Smooth muscle cell (in vitro differentiated cells): ENCODE measurements around the gene APOL1. TPM values are rescaled to one million over a fixed set of nuclear protein-coding genes. Genes with fewer than 3 reads are reported as not detected.
"Not testable (repeated sequence)": the region's sequence is repeated elsewhere in the genome, so short reads cannot be mapped to it uniquely, and the experiment has no call there.

Experiments
- DNase-seq: peaks from one replicate; lab custom pipeline; 2025; ENCODE audit not compliant: unreplicated experiment; lab: John Stamatoyannopoulos, UW
- H2AFZ ChIP-seq: fragments of 200-600 bp; sonication (generic); 2 replicates; pipeline ENCODE4 v1.6.0; 2016; ENCODE audit warnings: antibody characterized with exemption, low read depth, mild to moderate bottlenecking
- H3F3A ChIP-seq: fragments of 200-600 bp; sonication (generic); 2 replicates; pipeline ENCODE4 v1.6.0; 2017; ENCODE audit warnings: antibody characterized with exemption, low read depth
- H3K27ac ChIP-seq: fragments of 200-600 bp; sonication (generic); 2 replicates; pipeline ENCODE4 v1.5.1; 2016; ENCODE audit warnings: low read depth, mild to moderate bottlenecking
- H3K27me3 ChIP-seq: fragments of 200-600 bp; sonication (generic); 2 replicates; pipeline ENCODE4 v1.6.1; 2016; ENCODE audit warnings: low read depth, mild to moderate bottlenecking
- H3K36me3 ChIP-seq: fragments of 200-600 bp; sonication (generic); 2 replicates; pipeline ENCODE4 v1.5.1; 2016; ENCODE audit warnings: low read depth
- H3K4me1 ChIP-seq: fragments of 200-600 bp; sonication (generic); 2 replicates; pipeline ENCODE4 v1.5.1; 2016; ENCODE audit warnings: low read depth
- H3K4me2 ChIP-seq: fragments of 200-600 bp; sonication (generic); 2 replicates; pipeline ENCODE4 v1.6.0; 2016; ENCODE audit warnings: mild to moderate bottlenecking
- H3K4me3 ChIP-seq: fragments of 200-600 bp; sonication (generic); 2 replicates; pipeline ENCODE4 v1.5.1; 2016; ENCODE audit warnings: mild to moderate bottlenecking
- H3K79me2 ChIP-seq: fragments of 200-600 bp; sonication (generic); 2 replicates; pipeline ENCODE4 v1.6.0; 2016; ENCODE audit warnings: low read depth, mild to moderate bottlenecking
- H3K9ac ChIP-seq: fragments of 200-600 bp; sonication (generic); 2 replicates; pipeline ENCODE4 v1.6.0; 2016; ENCODE audit warnings: low read depth
- H3K9me3 ChIP-seq: fragments of 200-600 bp; sonication (generic); replicated peaks from 2 replicates; pipeline ENCODE4 v1.5.1; 2016; ENCODE audit warnings: low read depth
- H4K20me1 ChIP-seq: fragments of 200-600 bp; sonication (generic); 2 replicates; pipeline ENCODE4 v1.6.0; 2016; ENCODE audit warnings: low read depth
- WGBS: methylation state at CpG from one replicate; pipeline ENCODE4 v1.1.7; 2016; ENCODE audit warnings: low lambda C conversion rate; 5-methylcytosine and 5-hydroxymethylcytosine counted together
- polyA plus RNA-seq: library from polyadenylated mRNA; unstranded; fragments of >200 nt; fragmentation: Nextera tagmentation; extraction: Ambion mirVana; gene quantifications from 2 replicates; pipeline ENCODE4 v1.2.1, GENCODE V29; 2016
- total RNA-seq: library from RNA; depleted of rRNA; stranded (reverse); fragments of >200 nt; gene quantifications from 2 replicates; pipeline ENCODE4 v1.2.3, GENCODE V29; 2014
- TF ChIP-seq, protein P1 (sequence below): fragments of 200-600 bp; sonication (generic); IDR thresholded peaks from 2 replicates; pipeline ENCODE4 v1.5.1; 2017; ENCODE audit warnings: borderline replicate concordance, mild to moderate bottlenecking, antibody characterized with exemption; ENCODE audit not compliant: insufficient read depth, poor library complexity, severe bottlenecking

Gene APOL1
- total and polyA plus RNA-seq, 2 experiments from 2014 or later = 0.62 TPM; not detected in 1

DNA sequence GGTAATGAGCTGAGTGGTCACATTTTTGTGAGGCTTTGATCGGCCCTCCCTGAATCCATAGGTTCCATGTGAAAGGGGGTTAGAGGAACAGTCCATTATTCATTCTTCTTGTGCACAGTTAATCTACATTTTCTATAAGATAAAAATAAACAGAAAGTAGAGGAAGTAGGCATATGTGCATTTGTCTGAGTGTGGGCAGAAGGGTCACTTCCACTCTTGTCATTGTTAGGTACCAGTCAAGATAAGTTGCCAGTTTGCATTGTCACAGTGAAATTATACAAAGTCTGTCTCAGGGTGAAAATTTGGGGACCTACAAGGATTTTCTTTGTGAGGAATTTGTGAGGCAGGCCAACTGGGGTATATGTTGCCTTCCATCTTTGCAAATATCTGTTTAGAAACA lies 46.7 kb upstream of the APOL1 start:
- 95% methylated on average over 1 of the region's 1 CpG for WGBS
- TF ChIP-seq, protein P1, sequence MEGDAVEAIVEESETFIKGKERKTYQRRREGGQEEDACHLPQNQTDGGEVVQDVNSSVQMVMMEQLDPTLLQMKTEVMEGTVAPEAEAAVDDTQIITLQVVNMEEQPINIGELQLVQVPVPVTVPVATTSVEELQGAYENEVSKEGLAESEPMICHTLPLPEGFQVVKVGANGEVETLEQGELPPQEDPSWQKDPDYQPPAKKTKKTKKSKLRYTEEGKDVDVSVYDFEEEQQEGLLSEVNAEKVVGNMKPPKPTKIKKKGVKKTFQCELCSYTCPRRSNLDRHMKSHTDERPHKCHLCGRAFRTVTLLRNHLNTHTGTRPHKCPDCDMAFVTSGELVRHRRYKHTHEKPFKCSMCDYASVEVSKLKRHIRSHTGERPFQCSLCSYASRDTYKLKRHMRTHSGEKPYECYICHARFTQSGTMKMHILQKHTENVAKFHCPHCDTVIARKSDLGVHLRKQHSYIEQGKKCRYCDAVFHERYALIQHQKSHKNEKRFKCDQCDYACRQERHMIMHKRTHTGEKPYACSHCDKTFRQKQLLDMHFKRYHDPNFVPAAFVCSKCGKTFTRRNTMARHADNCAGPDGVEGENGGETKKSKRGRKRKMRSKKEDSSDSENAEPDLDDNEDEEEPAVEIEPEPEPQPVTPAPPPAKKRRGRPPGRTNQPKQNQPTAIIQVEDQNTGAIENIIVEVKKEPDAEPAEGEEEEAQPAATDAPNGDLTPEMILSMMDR = no peak
- Histone ChIP-seq H3K4me1 (peaks cover 4% of the 10 kb centered on the region), H3K9ac (no peak overlapping the region), H4K20me1 (no peaks in the 10 kb centered on the region), H3K36me3 (no peaks in the 10 kb centered on the region), H3K79me2 (no peaks in the 10 kb centered on the region), H3K27ac (no peak overlapping the region), H3K27me3 (no peaks in the 10 kb centered on the region), H3K4me3 (no peak overlapping the region), H3F3A (no peaks in the 10 kb centered on the region), H3K4me2 (no peak overlapping the region), H3K9me3 (no peaks in the 10 kb centered on the region), H2AFZ (no peak overlapping the region)
- DNase-seq = no peak

DNA sequence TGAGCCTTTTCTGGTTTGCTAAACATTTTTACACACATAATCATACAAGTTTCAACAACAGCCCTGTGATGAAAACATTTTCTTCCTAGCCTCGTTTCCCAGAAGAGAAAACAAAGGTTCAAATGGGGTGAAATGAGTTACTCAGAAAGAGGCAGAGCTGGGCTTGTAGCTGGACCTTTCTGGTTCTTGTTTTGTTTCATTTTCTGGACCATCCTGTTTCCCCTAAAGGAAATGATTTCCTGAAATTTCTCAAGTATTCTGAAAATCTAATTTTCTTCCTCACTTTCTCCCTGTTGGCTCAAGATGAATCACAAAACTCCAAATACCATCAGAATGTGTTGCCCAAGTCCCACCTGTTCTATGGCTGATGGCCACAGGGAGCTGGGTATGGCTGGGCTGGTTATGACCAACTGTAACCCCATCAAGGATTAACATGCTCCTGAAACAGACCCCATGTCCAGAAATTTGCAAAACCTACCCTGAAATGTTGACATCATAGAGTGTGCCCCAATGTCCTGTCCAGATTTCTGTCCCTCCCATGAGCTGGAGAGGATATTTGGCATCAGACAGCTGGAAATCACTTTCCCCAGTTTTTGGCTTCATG lies 44.7 kb upstream of the APOL1 start:
- Histone ChIP-seq H3K4me3 (no peak overlapping the region), H3K27me3 (no peaks in the 10 kb centered on the region), H3K9ac (no peak overlapping the region), H3K9me3 (no peaks in the 10 kb centered on the region), H4K20me1 (no peaks in the 10 kb centered on the region), H3K79me2 (no peaks in the 10 kb centered on the region), H3K4me2 (no peak overlapping the region), H2AFZ (no peak overlapping the region), H3K27ac (no peak overlapping the region), H3F3A (no peaks in the 10 kb centered on the region), H3K36me3 (no peaks in the 10 kb centered on the region), H3K4me1 (no peaks in the 10 kb centered on the region)
- no peak for DNase-seq
- TF ChIP-seq, protein P1 = no peak
- 68% methylated on average over 1 of the region's 1 CpG for WGBS

DNA sequence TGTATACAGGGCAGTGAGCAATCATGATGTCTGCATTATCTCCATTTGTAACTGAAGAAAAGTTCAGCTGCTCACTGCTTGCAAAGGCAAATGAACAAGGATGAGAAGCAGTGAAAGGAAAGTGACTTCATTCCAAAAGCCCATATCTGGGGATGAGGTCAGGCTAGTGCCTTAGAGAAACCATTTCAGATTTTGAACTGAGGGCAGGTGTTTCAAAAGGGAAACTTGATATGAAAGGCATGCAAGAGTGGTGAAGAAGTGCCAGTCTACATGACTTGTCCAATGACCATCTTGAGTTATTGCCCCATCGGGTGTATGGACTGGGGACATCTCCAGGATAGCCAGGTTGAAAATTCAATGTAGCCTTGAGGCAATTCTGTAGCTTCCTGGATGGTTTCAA lies 44.0 kb upstream of the APOL1 start:
- DNase-seq = no peak
- Histone ChIP-seq H3K27ac (no peak overlapping the region), H3F3A (no peaks in the 10 kb centered on the region), H3K4me3 (no peak overlapping the region), H4K20me1 (no peaks in the 10 kb centered on the region), H2AFZ (no peak overlapping the region), H3K4me2 (no peak overlapping the region), H3K36me3 (no peaks in the 10 kb centered on the region), H3K9ac (no peak overlapping the region), H3K79me2 (no peaks in the 10 kb centered on the region), H3K9me3 (no peaks in the 10 kb centered on the region), H3K4me1 (no peaks in the 10 kb centered on the region), H3K27me3 (no peaks in the 10 kb centered on the region)
- TF ChIP-seq, protein P1 = no peak
- 93% methylated on average over 1 of the region's 1 CpG for WGBS

DNA sequence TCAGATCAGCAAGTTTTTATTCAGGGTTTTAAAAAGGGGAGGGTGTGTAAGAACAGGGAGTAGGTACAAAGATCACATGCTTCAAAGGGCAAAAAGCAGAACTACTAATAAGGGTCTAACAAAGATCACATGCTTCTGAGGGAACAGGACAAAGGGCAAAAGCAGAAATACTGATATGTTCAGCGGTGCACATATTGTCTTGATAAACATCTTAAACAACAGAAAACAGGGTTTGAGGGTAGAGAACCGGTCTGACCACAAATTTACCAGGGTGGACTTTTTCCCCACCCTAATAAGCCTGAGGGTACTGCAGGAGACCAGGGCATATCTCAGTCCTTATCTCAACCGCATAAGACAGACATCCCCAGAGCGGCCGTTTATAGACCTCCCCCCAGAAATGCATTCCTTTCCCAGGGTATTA lies 43.4 kb upstream of the APOL1 start:
- not testable (repeated sequence) for H3K27me3 ChIP-seq, H3F3A ChIP-seq, H3K4me2 ChIP-seq, H3K9ac ChIP-seq, H3K9me3 ChIP-seq, H4K20me1 ChIP-seq, H2AFZ ChIP-seq, H3K79me2 ChIP-seq, H3K4me1 ChIP-seq, H3K27ac ChIP-seq, H3K36me3 ChIP-seq, DNase-seq, H3K4me3 ChIP-seq
- WGBS = 85% methylated on average over 5 of the region's 5 CpGs
